Liver (tissue), 9 donors: ENCODE measurements around the gene KHNYN. TPM values are rescaled to one million over a fixed set of nuclear protein-coding genes. Genes with fewer than 3 reads are reported as not detected.

Source experiments
- DNase-seq: peaks from one replicate; pipeline ENCODE4 v3.0.0-alpha.2; 2017; ENCODE audit warnings: low spot score
- H3K27ac ChIP-seq, 2 donors: one replicate each; pipeline ENCODE4 v1.7.0; 2013; ENCODE audit warnings: inconsistent platforms in 2 of 2, low read length in 2 of 2, control low read depth in 1 of 2, low read depth in 1 of 2, mild to moderate bottlenecking in 1 of 2
- H3K27me3 ChIP-seq, 4 donors: one replicate each; pipeline versions ENCODE4 v1.6.1 to v1.7.0; 2013; ENCODE audit warnings: low read length in 3 of 4, inconsistent platforms in 1 of 4, mild to moderate bottlenecking in 1 of 4, moderate library complexity in 1 of 4; ENCODE audit not compliant: control insufficient read depth in 4 of 4, insufficient read depth in 4 of 4
- H3K36me3 ChIP-seq, 4 donors: one replicate each; pipeline versions ENCODE4 v1.6.1 to v1.7.0; 2013; ENCODE audit warnings: low read length in 3 of 4, mild to moderate bottlenecking in 3 of 4, low read depth in 1 of 4, moderate library complexity in 1 of 4; ENCODE audit not compliant: control insufficient read depth in 4 of 4, insufficient read depth in 3 of 4
- H3K4me1 ChIP-seq, 4 donors: one replicate each; pipeline versions ENCODE4 v1.6.1 to v1.7.0; 2013; ENCODE audit warnings: low read length in 3 of 4, mild to moderate bottlenecking in 3 of 4, moderate library complexity in 1 of 4; ENCODE audit not compliant: control insufficient read depth in 4 of 4, insufficient read depth in 4 of 4
- H3K4me3 ChIP-seq, 3 donors: one replicate each; pipeline versions ENCODE4 v1.6.1 to v1.7.0; 2013; ENCODE audit warnings: low read length in 3 of 3, control low read depth in 1 of 3, low read depth in 1 of 3, mild to moderate bottlenecking in 1 of 3
- H3K9ac ChIP-seq, 2 donors: one replicate each; pipeline ENCODE4 v1.7.0; 2013; ENCODE audit warnings: low read length in 2 of 2, mild to moderate bottlenecking in 2 of 2, moderate library complexity in 2 of 2, control low read depth in 1 of 2, low read depth in 1 of 2
- H3K9me3 ChIP-seq, 4 donors: one replicate each; pipeline versions ENCODE4 v1.6.1 to v1.7.0; 2013; ENCODE audit warnings: low read length in 3 of 4; ENCODE audit not compliant: control insufficient read depth in 4 of 4
- EGR1 ChIP-seq, 2 donors: IDR thresholded peaks; 2 replicates each; pipeline ENCODE4 v1.6.1; 2016 to 2018; ENCODE audit warnings: antibody characterized with exemption in 2 of 2, low read depth in 2 of 2
- FOXA1 ChIP-seq: IDR thresholded peaks from 2 replicates; pipeline ENCODE4 v1.6.1; 2016; ENCODE audit warnings: antibody characterized with exemption
- FOXA2 ChIP-seq: IDR thresholded peaks from 2 replicates; pipeline ENCODE4 v1.6.1; 2016; ENCODE audit warnings: antibody characterized with exemption
- HNF4A ChIP-seq, 2 donors: conservative IDR thresholded peaks; 2 replicates each; pipeline ENCODE4 v1.6.1; 2016; ENCODE audit warnings: antibody characterized with exemption in 2 of 2, mild to moderate bottlenecking in 2 of 2
- HNF4G ChIP-seq: IDR thresholded peaks from 2 replicates; pipeline ENCODE4 v1.6.1; 2016; ENCODE audit warnings: antibody characterized with exemption
- JUND ChIP-seq, 2 donors: IDR thresholded peaks; 2 replicates each; pipeline ENCODE4 v1.6.1; 2016; ENCODE audit warnings: antibody characterized with exemption in 2 of 2
- RXRA ChIP-seq, 2 donors: IDR thresholded peaks; 2 replicates each; pipeline ENCODE4 v1.6.1; 2017 to 2018; ENCODE audit warnings: antibody characterized with exemption in 2 of 2, mild to moderate bottlenecking in 1 of 2
- SP1 ChIP-seq: IDR thresholded peaks from 2 replicates; pipeline ENCODE4 v1.6.1; 2018; ENCODE audit warnings: antibody characterized with exemption, mild to moderate bottlenecking
- TAF1 ChIP-seq: conservative IDR thresholded peaks from 2 replicates; pipeline ENCODE4 v1.6.1; 2016; ENCODE audit warnings: antibody characterized with exemption, mild to moderate bottlenecking
- YY1 ChIP-seq: IDR thresholded peaks from 2 replicates; pipeline ENCODE4 v1.6.1; 2016; ENCODE audit warnings: antibody characterized with exemption, mild to moderate bottlenecking
- WGBS: extraction: QIAGEN DNeasy Blood & Tissue Kit; methylation state at CpG from one replicate; pipeline ENCODE4 v1.1.7; 2013; 5-methylcytosine and 5-hydroxymethylcytosine counted together
- polyA plus RNA-seq, 2 donors: library from polyadenylated mRNA; stranded (reverse) in 1 of 2; unstranded in 1 of 2; fragments of 200-250 nt in 1 of 2; fragments of >200 nt in 1 of 2; fragmentation: Nextera tagmentation in 1 of 2; extraction: Ambion mirVana in 1 of 2; gene quantifications; one replicate each; pipeline versions ENCODE4 v1.2.1 to v1.2.3, GENCODE V29; 2013 to 2015
- total RNA-seq, 2 donors: library from RNA; depleted of rRNA; stranded (reverse); fragments of >200 nt; gene quantifications; one replicate each; pipeline ENCODE4 v1.2.3, GENCODE V29; 2014
- TF ChIP-seq, protein P1 (sequence below): IDR thresholded peaks from 2 replicates; pipeline ENCODE4 v1.6.1; 2016; ENCODE audit warnings: antibody characterized with exemption
- TF ChIP-seq, protein P2 (sequence below): IDR thresholded peaks from 2 replicates; pipeline ENCODE4 v1.6.1; 2016; ENCODE audit warnings: antibody characterized with exemption
- donor health status: healthy.
- donor health status: healthy.
- donor health status: healthy.
- donor health status: healthy.
- donor health status: healthy.

Gene KHNYN
- 10 to 100 TPM; 38.2 to 40.3 TPM for total RNA-seq
- 10 to 100 TPM in 1 of 2 donors, 1 to 10 TPM in 1; 3.0 to 11.1 TPM for polyA plus RNA-seq

DNA sequence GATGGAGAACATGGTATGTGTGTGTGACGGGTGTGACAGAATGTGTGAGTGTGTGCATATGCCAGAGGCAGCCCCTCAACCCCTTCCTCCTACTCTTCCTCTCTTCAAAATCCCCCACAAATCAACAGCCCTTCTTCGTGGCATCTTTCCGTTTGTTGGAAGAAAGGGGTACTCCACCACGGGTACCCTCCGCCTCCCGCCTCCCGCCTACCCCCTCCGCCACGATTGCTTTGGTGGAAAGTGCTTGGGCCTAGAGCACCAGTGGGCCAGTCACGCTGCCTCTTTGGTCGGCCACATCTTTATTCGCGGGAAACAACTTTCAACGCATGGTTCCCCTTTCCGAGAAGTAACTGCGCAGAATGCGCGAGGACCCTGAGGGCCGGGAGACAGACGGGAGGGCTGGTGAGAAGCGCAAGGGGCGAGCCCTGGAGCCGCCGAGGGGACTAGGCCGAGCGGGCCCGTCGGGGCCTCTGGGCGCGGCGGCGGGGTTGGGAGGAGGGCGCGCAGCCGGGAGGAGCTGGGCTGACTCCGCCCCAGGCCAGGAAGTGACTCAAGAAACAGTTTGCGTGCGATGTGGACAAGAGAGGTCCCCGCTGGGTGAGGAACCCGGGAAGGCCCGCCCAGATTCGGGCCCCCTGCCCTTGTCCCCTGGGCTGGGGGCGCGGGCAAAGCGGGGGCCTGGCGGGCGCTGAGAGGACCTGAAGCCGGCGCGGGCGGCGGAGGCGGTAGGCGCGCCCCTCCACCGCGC is at the start of gene KHNYN, which contains the start of gene CBLN3:
Gene KHNYN (plus strand): TSS at position 560 of the 748 bp plus-strand sequence. CDS start 777 bp downstream, outside the sequence.
Gene CBLN3 (minus strand): TSS at position 274 of the 748 bp plus-strand sequence. CDS start 614 bp downstream, outside the sequence.
- peaks cover 7 to 17% (median 13%) of the 10 kb centered on the region in 4 donors for H3K36me3 ChIP-seq
- WGBS: 14% methylated on average over 57 of the region's 57 CpGs
- H3K27ac ChIP-seq: peak within 1 kb of the TSS; percentile 90 to 91
- no peaks in the 10 kb centered on the region for H3K27me3 ChIP-seq
- TF ChIP-seq YY1 (no peak), EGR1 (IDR thresholded peaks at IDR 0.05; ENCODE audit: low read depth in 2 of 2) (no peak), SP1 (peak; percentile 27), TAF1 (no peak), HNF4A (conservative IDR thresholded peaks at IDR 0.05) (no peak)
- peaks cover 14 to 79% (median 65%) of the 10 kb centered on the region in 4 donors for H3K4me1 ChIP-seq
- H3K9me3 ChIP-seq: no peaks in the 10 kb centered on the region
- H3K9ac ChIP-seq: peak within 1 kb of the TSS; percentile 89 to 91
- DNase-seq: peak; percentile 87
- H3K4me3 ChIP-seq: peak within 1 kb of the TSS; percentile 77 to 85 (median 81)

DNA sequence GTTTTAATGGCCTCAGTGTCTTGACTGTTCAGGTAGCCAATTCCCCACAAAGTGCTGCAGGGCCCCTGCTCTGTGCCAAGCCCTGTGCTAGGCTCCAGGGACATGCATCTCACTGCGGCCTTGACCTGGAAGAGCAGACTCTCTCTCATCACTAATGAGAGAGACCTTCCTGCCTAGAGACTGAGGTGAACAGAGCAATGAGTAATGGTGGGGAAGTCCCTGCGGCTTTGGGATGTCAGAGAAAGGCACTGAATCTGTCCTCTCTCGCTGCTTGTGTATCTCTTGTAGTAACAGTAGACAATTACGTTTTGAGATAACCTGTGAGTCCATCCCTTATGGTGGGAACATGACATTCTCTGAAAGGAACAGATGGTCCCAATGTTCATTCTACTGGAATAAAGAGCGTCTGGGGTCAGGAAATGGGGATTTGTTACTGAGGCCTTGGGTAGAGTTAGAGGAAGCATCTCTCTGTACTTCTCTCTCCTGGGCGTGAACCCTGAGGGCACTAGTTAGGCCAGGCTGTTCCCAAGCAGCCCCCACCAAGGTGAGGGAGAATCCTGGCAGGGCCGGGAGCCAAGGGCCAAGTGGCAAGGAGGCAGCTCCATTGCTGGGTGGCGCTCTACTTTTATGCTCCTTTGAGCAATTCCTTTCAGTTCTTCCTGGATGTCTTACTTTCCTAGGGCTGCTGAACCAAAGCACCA is 48.2 kb upstream of the KHNYN start:
- Histone ChIP-seq H3K4me3 (no peak overlapping the region), H3K27me3 (no peaks in the 10 kb centered on the region), H3K27ac (no peak overlapping the region), H3K9ac (no peak overlapping the region), H3K9me3 (no peaks in the 10 kb centered on the region), H3K36me3 (no peaks in the 10 kb centered on the region), H3K4me1 (peaks cover 0 to 2% (median under 1%) of the 10 kb centered on the region in 4 donors)
- 92% methylated on average over 8 of the region's 8 CpGs for WGBS
- TF ChIP-seq, protein P1, sequence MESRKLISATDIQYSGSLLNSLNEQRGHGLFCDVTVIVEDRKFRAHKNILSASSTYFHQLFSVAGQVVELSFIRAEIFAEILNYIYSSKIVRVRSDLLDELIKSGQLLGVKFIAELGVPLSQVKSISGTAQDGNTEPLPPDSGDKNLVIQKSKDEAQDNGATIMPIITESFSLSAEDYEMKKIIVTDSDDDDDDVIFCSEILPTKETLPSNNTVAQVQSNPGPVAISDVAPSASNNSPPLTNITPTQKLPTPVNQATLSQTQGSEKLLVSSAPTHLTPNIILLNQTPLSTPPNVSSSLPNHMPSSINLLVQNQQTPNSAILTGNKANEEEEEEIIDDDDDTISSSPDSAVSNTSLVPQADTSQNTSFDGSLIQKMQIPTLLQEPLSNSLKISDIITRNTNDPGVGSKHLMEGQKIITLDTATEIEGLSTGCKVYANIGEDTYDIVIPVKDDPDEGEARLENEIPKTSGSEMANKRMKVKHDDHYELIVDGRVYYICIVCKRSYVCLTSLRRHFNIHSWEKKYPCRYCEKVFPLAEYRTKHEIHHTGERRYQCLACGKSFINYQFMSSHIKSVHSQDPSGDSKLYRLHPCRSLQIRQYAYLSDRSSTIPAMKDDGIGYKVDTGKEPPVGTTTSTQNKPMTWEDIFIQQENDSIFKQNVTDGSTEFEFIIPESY: no peak
- TF ChIP-seq RXRA (IDR thresholded peaks at IDR 0.05) (no peak), HNF4A (conservative IDR thresholded peaks at IDR 0.05) (no peak), JUND (IDR thresholded peaks at IDR 0.05) (no peak), SP1 (no peak)
- DNase-seq: no peak

DNA sequence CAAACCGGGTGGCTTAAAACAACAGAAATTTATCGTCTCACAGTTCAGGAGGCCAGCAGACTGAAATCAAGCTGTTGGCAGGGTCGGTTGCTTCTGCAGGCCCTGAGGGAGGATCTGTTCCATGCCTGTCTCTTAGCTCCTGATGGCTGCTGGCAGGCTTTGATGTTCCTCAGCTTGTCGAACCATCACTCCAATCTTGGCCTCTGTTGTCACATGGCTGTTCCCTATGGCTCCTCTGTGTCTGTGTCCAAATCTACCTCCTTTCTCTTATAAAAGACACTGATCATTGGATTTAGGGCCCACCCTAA is 47.7 kb upstream of the KHNYN start:
- peaks cover under 1 to 7% (median 5%) of the 10 kb centered on the region in 4 donors for H3K4me1 ChIP-seq
- TF ChIP-seq TAF1 (no peak), FOXA2 (no peak), EGR1 (IDR thresholded peaks at IDR 0.05; ENCODE audit: low read depth in 2 of 2) (no peak), HNF4G (no peak), HNF4A (conservative IDR thresholded peaks at IDR 0.05) (no peak), FOXA1 (no peak)
- TF ChIP-seq, protein P2, sequence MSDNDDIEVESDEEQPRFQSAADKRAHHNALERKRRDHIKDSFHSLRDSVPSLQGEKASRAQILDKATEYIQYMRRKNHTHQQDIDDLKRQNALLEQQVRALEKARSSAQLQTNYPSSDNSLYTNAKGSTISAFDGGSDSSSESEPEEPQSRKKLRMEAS: no peak
- WGBS: 92% methylated on average over 4 of the region's 4 CpGs
- no peaks in the 10 kb centered on the region for H3K9me3 ChIP-seq
- DNase-seq: no peak
- H3K27me3 ChIP-seq: no peaks in the 10 kb centered on the region
- H3K27ac ChIP-seq: no peak overlapping the region
- no peak overlapping the region for H3K9ac ChIP-seq
- no peaks in the 10 kb centered on the region for H3K36me3 ChIP-seq
- H3K4me3 ChIP-seq: no peak overlapping the region
